A549 treated with dexamethasone at 1 μM for 4 hours (cell line): Measurements from ENCODE around the gene CCT6B. TPM values are rescaled to one million over a fixed set of nuclear protein-coding genes. Genes with fewer than 3 reads are reported as not detected.

Source experiments
- total RNA-seq: library from RNA; stranded (reverse); fragments of 200-300 nt; extraction: Qiagen RNA extraction; gene quantifications from 5 replicates; pipeline ENCODE4 v1.2.3, GENCODE V29; 2022

The CCT6B gene
- total RNA-seq = 0.79 to 2.1 TPM (median 1.7 TPM) in 5 replicates

GRCh38 chr17:34961093-34961911 is at the start of gene CCT6B, which contains the start of gene ZNF830:
Gene CCT6B, minus strand, starts transcription at chr17:34961460. Its CDS starts 67 bp downstream, at chr17:34961393.
Gene ZNF830, plus strand, starts transcription at chr17:34961540. Its CDS starts 27 bp downstream, at chr17:34961567.

GRCh38 chr17:34980353-34980680 is 19.1 kb upstream of the CCT6B start, which contains the start of gene LIG3:
Gene LIG3, plus strand, starts transcription at chr17:34980512. Its CDS starts 2,494 bp downstream, at chr17:34983006.

Other genes starting within 250 kb of the CCT6B start
- gene ZNF830, start 80 bp upstream of the CCT6B start, total RNA-seq = 14.5 to 17.5 TPM (median 15.3 TPM) in 5 replicates
- 13.7 to 22.2 TPM (median 20.6 TPM) in 5 replicates for gene LIG3, start 19.1 kb upstream of the CCT6B start, total RNA-seq
- gene RFFL, start 102.2 kb upstream of the CCT6B start, total RNA-seq = 41.5 to 61.6 TPM (median 54.8 TPM) in 5 replicates
- gene RAD51D, start 158.4 kb upstream of the CCT6B start, total RNA-seq = 21.9 to 28.6 TPM (median 28.4 TPM) in 5 replicates
- 0.06 to 0.09 TPM (median 0.07 TPM) in 3 of 5 replicates, not detected in the others for gene FNDC8, start 160.2 kb upstream of the CCT6B start, total RNA-seq
- gene NLE1, start 180.8 kb upstream of the CCT6B start, total RNA-seq = 26.2 to 33.3 TPM (median 31.4 TPM) in 5 replicates
- not detected in 5 replicates for gene UNC45B, start 186.4 kb upstream of the CCT6B start, total RNA-seq
- gene SLC35G3, start 232.9 kb upstream of the CCT6B start, total RNA-seq = not detected in 5 replicates